Measurements from ENCODE around the gene SDS. TPM values are rescaled to one million over a fixed set of nuclear protein-coding genes. Genes with fewer than 3 reads are reported as not detected.

Gene SDS
- polyA plus RNA-seq, 3 donors = 0.89 to 2.3 (median 1.1) TPM

DNA sequence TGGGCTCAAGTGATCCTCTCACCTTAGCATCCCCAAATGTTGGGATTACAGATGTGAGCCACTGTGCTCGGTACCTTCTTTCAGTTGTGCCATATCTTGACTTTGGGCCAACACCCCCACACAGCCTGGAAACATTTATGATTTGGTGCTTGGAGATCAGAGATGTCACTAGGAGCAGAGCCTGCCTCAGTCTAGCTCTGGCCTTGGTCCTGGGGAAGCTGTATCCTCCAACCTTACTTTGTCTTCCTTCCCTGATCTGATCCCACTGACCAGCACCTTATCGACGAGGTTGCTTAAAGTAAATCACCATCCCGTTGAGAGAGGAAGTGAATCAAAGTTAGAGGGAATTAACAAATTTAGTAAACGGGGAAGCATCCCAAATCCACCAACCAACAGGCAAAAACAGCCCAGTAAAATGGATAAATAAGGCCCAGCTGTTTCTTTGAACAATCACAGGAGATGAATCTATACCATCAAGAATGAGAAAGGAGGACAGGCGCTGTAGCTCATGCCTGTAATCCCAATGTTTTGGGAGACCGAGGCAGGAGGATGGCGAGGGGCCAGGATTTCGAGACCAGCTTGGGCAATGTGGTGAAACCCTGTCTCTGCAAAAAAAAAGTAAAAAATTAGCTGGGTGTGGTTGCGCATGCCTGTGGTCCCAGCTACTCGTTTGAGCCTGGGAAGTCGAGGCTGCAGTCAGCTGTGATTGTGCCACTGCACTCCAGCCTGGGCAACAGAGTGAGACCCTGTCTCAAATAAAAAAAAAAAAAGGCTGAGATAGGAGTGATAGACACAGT is 41.9 kb downstream of the SDS start:
- 39% methylated on average over 7 of the region's 12 CpGs for WGBS (ENCODE audit: insufficient coverage)
- Mint-ChIP-seq H3K27me3 (ENCODE audit: low read depth in 3 of 3) (peaks cover 0 to 3% (median 2%) of the 10 kb centered on the region in 3 donors), H3K4me3 (peak overlapping the region in 1 of 2 donors; percentile 42), H3K36me3 (peaks cover 26 to 33% of the 10 kb centered on the region in 2 donors), H3K9me3 (peaks cover 0 to 2% (median 0%) of the 10 kb centered on the region in 7 donors), H3K27ac (peak overlapping the region in 4 of 7 donors; percentile 41 to 77 (median 64)), H3K4me1 (peaks cover 34% of the 10 kb centered on the region)
- TF ChIP-seq, protein P1, sequence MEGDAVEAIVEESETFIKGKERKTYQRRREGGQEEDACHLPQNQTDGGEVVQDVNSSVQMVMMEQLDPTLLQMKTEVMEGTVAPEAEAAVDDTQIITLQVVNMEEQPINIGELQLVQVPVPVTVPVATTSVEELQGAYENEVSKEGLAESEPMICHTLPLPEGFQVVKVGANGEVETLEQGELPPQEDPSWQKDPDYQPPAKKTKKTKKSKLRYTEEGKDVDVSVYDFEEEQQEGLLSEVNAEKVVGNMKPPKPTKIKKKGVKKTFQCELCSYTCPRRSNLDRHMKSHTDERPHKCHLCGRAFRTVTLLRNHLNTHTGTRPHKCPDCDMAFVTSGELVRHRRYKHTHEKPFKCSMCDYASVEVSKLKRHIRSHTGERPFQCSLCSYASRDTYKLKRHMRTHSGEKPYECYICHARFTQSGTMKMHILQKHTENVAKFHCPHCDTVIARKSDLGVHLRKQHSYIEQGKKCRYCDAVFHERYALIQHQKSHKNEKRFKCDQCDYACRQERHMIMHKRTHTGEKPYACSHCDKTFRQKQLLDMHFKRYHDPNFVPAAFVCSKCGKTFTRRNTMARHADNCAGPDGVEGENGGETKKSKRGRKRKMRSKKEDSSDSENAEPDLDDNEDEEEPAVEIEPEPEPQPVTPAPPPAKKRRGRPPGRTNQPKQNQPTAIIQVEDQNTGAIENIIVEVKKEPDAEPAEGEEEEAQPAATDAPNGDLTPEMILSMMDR (IDR thresholded peaks at IDR 0.05) = no peak
- H4K20me1 ChIP-seq (ENCODE audit: insufficient read depth, low read length) = peaks cover 31% of the 10 kb centered on the region
- H3K4me1 ChIP-seq (ENCODE audit: control insufficient read depth in 1 of 2, insufficient read depth in 2 of 2, low read length in 2 of 2) = peaks cover 32 to 33% of the 10 kb centered on the region in 2 donors
- intact Hi-C loops (cut with micrococcal nuclease) = no loop called here
- peaks cover 7% of the 10 kb centered on the region for H3K79me2 ChIP-seq (ENCODE audit: insufficient read depth, low read length)
- no peak overlapping the region for H2AFZ ChIP-seq (ENCODE audit: insufficient read depth, low read depth, low read length, poor library complexity, severe bottlenecking)
- no peak overlapping the region for H3K4me3 ChIP-seq (replicated peaks in 1 of 3; ENCODE audit: low read depth in 2 of 3, low read length in 3 of 3)
- H3K36me3 ChIP-seq (replicated peaks in 1 of 2; ENCODE audit: control insufficient read depth in 1 of 2, insufficient read depth in 2 of 2, low read length in 2 of 2) = peaks cover 0 to 17% of the 10 kb centered on the region in 2 donors
- H3K9ac ChIP-seq (ENCODE audit: insufficient read depth, low read length, poor library complexity, severe bottlenecking) = no peak overlapping the region
- no peaks in the 10 kb centered on the region for H3K9me3 ChIP-seq (replicated peaks in 1 of 2; ENCODE audit: control insufficient read depth in 1 of 2, insufficient read depth in 1 of 2, low read length in 2 of 2)
- H3K4me2 ChIP-seq (replicated peaks; ENCODE audit: extremely low read depth, low read length, poor library complexity, severe bottlenecking) = no peak overlapping the region
- no peak for DNase-seq
- H3K27me3 ChIP-seq (ENCODE audit: control insufficient read depth in 2 of 2, insufficient read depth in 2 of 2, low read length in 2 of 2) = no peaks in the 10 kb centered on the region
- peak overlapping the region in 1 of 2 donors; percentile 65 for H3K27ac ChIP-seq (ENCODE audit: low read depth in 1 of 2, low read length in 2 of 2)

DNA sequence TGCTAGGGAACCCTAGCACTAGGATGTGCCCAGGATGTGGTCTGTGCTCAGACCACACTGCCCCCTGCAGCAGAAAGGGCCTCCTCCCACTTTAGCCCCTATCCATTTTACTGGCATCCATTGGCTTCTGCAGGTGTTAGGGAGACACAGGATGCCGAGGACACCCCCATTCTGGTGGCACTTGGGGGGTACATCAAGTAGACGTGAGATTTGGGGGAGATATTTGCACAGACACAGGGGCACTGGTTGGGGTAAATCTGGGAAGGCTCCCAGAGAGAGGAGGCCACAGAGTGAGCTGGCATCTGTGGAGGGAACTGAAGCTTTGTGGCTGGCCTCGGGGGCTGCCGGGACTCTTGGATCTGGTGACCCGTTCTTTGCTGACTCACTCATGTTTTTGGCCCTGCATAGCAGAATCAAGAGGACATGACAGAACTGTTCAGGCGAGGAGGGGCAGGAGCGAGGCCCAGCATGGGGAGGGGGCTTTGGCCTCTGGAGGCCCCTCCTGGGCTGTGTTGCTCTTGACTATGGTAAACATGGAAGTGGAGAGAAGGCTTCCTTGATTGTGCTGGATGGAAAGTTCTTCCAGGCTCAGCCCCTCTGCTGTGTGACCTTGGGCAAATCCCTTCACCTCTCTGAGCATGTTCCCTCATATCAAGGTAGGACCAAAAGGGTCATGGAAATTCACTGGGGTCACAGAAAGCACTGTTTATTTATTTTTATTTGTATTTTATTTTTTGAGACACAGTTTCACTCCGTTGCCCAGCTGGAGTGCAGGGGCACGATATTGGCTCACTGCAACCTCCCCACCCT is 43.5 kb downstream of the SDS start:
- Histone ChIP-seq H3K4me2 (replicated peaks; ENCODE audit: extremely low read depth, low read length, poor library complexity, severe bottlenecking) (peak overlapping the region; percentile 90), H3K4me3 (replicated peaks in 1 of 3; ENCODE audit: low read depth in 2 of 3, low read length in 3 of 3) (peak overlapping the region in 1 of 3 experiments; percentile 90), H3K79me2 (ENCODE audit: insufficient read depth, low read length) (peaks cover 7% of the 10 kb centered on the region), H4K20me1 (ENCODE audit: insufficient read depth, low read length) (peaks cover 26% of the 10 kb centered on the region), H2AFZ (ENCODE audit: insufficient read depth, low read depth, low read length, poor library complexity, severe bottlenecking) (no peak overlapping the region), H3K4me1 (ENCODE audit: control insufficient read depth in 1 of 2, insufficient read depth in 2 of 2, low read length in 2 of 2) (peaks cover 32 to 33% of the 10 kb centered on the region in 2 donors), H3K9ac (ENCODE audit: insufficient read depth, low read length, poor library complexity, severe bottlenecking) (no peak overlapping the region), H3K9me3 (replicated peaks in 1 of 2; ENCODE audit: control insufficient read depth in 1 of 2, insufficient read depth in 1 of 2, low read length in 2 of 2) (no peaks in the 10 kb centered on the region), H3K36me3 (replicated peaks in 1 of 2; ENCODE audit: control insufficient read depth in 1 of 2, insufficient read depth in 2 of 2, low read length in 2 of 2) (peaks cover 0 to 9% of the 10 kb centered on the region in 2 donors), H3K27ac (ENCODE audit: low read depth in 1 of 2, low read length in 2 of 2) (no peak overlapping the region), H3K27me3 (ENCODE audit: control insufficient read depth in 2 of 2, insufficient read depth in 2 of 2, low read length in 2 of 2) (no peaks in the 10 kb centered on the region)
- H3K27ac Mint-ChIP-seq = peak overlapping the region in 5 of 7 donors; percentile 19 to 60 (median 41)
- WGBS (ENCODE audit: insufficient coverage) = 44% methylated on average over 6 of the region's 9 CpGs
- H3K9me3 Mint-ChIP-seq = no peaks in the 10 kb centered on the region
- intact Hi-C loops (cut with micrococcal nuclease) = loop anchor here (2.0 to 5.0 kb wide), 3 partner anchors 25 to 67 kb away; partner anchors contain the start of gene SLC8B1 (in 1 of the 2)
- peaks cover 0 to 3% (median 3%) of the 10 kb centered on the region in 3 donors for H3K27me3 Mint-ChIP-seq (ENCODE audit: low read depth in 3 of 3)
- DNase-seq = peak in 2 of 3 donors; percentile 23 to 46
- TF ChIP-seq, protein P1 (IDR thresholded peaks at IDR 0.05) = no peak
- peaks cover 34% of the 10 kb centered on the region for H3K4me1 Mint-ChIP-seq
- peak overlapping the region; percentile 89 to 92 for H3K4me3 Mint-ChIP-seq
- peaks cover 22 to 24% of the 10 kb centered on the region in 2 donors for H3K36me3 Mint-ChIP-seq

All from CD14-positive monocyte (primary cell).